OCI-M2 (cell line): Measurements from ENCODE around the gene F13A1.
"Not testable (repeated sequence)": the region's sequence is repeated elsewhere in the genome, so short reads cannot be mapped to it uniquely, and the experiment has no call there.

ENCODE experiments used
- DNase-seq: peaks from one replicate; lab custom pipeline; 2025; ENCODE audit not compliant: unreplicated experiment; lab: John Stamatoyannopoulos, UW

The F13A1 gene

DNA sequence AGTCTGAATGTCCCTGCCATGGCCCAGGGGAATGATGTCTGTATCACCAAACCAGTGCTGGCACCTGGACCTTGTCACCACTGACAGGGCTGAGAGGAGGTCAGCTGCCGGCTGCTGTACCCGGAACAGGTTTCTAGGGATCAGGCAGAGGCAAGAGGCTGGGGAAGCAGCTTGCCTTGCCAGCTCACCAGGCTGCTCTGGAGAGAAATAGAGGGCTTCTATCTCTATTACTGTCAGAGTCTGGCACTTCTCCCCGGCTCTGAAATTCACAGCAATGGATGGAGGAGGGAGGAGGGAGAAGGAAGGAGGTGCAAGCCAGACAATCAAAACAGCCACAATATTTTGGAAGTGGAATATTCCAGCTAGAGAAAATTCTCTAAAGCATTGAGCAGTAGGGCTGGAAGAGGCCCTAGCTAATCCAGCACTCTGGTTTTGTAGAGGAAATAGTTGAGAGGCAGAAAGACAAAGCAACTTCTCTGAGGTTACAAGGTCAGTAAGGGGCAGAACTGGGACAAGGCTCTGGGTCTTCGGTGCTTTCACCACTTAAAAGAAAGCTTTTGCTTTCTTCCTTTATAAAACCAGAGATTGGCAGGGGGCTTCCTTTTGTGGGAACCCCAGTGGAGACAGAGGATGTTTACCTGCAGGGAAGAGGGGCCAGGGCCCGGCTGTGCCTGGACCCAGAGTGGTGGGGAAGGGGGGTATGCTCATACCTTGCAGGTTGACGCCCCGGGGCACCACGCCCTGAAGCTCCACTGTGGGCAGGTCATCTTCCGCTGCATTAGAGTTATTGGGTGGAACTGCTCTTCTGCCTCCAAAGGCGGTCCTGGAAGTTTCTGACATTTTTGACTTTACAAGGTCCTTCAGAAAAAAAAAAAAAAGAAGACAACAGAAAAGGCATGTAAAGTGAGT, 2.4 kb downstream of the F13A1 start:
- DNase-seq, result no peak

DNA sequence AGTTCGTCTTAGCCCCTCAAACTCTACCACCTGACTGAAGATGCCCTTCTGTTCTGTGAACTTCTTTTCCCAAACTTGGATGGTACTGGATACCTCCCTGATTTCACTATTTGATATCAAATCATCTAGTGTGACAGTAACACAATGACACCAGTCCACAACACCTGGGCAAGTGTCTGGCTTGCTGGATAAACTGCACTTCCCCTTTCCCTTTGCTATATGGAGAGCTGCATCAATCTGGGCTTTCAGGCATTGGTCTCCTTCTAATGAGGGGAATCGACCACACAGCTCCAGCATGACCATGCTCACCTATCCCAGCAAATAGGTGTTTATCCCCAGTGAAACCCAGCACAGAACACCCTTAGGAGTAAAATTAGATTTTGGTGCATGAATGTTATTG, 3.1 kb downstream of the F13A1 start:
- no peak for DNase-seq

DNA sequence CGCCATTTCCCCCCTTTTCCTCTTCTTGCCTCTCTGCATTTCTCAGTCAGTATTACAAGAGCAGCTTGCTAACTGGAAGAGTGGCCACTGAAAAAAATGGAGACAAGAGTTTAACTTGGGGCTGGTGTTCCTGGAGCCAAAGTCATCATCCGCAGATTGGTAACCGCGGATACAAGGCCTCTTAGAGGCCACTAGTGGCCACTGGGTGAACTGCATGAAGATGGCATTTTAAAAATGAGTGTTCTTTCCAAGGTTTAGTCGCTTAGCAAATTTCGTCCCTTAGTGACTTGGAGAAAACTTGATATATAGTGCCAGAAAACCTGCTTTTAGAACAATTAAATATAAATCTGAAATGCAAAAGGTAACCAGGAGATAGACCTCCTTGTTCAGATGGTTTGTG, 4.8 kb downstream of the F13A1 start:
- no peak for DNase-seq

DNA sequence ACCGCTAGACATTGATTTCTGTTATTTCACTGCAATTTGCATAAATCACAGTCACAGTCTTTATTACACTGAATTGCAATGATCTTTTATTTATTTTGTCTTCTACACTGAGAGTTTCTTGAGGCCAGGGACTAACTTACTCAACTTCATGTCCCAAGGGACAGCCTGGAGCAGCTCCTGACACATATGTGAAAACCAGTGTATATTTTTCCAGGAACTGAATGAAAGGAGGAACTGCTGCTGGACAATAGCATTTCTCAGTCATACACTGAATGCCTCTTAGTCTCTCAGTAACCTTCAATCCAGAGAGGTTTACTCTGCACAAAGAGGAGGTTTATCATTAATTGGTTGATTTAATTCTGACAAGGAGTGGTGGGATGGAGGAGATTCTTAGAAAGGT, 5.9 kb downstream of the F13A1 start:
- DNase-seq, result no peak

DNA sequence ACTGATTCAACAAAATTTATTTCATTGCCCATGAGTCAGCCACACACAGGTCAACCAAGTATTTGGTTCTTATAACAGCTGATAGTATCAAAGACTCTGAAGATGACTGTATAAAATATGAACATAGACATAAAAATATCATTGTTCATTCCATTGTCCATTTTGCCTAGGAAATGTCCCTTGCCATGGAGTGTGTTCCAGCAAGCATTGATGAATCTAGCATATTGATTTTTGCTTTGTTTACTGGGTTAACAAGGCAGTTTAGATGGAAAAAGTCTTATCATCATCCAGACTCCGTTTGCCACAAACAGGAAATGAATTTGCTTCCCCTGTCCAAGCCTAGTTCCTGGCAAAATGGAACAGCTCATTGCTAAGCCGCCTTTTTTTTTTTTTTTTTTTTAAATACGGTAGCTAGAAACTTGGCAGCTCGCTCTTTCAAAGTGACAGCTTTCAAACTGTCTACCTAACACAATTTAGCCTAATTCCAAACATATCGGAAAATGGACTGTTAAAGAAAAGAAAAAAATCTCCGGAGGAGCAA, 7.5 kb downstream of the F13A1 start:
- no peak for DNase-seq

DNA sequence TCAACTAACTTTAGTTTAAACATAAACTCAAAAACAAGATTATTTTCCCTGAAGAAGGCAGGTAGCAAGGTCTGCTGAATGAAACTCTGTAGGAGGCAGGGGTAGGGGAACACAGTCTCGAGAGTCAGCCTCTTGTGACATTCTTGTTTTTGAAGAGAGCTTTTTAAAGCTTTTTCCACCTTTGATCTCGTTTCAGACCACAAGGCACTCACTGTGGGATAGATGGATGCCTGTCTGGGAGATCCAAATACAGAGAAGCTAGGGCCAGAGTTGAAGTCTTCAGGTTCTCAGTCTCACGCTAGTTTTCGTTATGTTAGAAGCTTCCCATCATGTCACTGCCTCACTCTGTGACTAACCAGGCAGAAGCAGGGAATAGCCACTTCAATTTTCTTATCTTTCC, 14.9 kb downstream of the F13A1 start:
- DNase-seq, result no peak

DNA sequence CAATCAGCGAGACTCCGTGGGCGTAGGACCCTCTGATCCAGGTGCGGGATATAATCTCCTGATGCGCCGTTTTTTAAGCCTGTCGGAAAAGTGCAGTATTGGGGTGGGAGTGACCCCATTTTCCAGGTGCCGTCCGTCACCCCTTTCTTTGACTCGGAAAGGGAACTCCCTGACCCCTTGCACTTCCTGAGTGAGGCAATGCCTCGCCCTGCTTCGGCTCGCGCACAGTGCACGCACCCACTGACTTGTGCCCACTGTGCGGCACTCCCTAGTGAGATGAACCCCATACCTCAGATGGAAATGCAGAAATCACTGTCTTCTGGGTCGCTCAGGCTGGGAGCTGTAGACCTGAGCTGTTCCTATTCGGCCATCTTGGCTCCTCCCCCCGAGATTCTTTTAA, 20.1 kb downstream of the F13A1 start:
- not testable (repeated sequence) for DNase-seq

DNA sequence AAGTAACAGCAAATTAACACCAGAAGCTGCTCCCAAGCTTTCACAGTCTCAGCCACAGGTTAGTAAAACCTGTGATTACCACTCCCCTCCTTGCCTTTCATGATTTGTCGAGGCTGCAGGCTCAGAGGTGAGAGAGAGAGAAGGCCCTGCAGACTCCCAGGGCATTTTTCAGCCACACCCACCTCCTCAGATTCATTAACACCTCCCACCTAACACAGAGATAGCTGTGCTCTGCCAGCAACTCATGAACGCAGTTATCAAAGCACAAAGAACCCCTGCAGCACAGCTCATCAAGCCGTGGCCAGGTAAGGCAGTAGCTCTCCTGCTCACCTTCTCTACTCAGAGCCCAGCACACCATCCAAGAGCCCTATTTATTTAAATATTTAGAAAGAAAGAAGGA, 27.1 kb downstream of the F13A1 start:
- no peak for DNase-seq

DNA sequence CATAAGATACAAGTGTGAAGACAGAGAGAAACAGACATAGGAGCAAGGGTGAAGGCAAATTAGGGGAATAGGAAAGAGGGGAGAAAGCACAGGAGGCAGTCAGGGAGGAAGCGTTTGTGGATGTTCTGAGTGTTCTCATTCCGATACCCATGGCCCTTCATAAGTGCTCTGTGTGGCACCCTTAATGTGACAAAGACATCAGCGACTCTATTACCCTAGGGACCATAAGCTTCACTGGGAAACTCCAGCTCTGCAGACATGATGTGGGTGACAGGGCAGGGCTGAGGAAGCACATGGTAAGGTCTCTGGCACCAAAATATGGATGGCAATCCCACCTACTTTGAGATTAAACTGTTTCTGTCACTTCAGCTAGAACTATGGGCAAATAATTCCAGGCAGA, 33.0 kb downstream of the F13A1 start:
- DNase-seq, result no peak

DNA sequence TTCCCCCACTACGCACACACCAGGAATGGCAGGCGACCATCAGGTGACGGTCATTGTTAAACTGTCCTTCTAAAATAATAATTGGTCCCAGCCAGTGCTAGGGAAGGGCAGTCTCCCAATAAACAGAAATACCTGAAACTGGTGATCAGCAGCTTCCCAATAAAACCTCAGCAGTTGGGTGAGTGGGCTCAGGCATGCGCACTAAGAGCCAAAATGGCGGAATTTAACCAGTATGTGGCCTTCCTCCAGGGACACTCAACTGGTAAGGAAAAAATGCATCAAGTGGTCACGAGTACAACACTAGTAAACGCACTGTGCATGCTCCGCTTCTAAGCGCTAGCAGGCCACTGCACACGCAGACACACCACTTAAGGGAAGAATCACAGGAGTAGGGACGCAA, 34.8 kb downstream of the F13A1 start:
- no peak for DNase-seq

DNA sequence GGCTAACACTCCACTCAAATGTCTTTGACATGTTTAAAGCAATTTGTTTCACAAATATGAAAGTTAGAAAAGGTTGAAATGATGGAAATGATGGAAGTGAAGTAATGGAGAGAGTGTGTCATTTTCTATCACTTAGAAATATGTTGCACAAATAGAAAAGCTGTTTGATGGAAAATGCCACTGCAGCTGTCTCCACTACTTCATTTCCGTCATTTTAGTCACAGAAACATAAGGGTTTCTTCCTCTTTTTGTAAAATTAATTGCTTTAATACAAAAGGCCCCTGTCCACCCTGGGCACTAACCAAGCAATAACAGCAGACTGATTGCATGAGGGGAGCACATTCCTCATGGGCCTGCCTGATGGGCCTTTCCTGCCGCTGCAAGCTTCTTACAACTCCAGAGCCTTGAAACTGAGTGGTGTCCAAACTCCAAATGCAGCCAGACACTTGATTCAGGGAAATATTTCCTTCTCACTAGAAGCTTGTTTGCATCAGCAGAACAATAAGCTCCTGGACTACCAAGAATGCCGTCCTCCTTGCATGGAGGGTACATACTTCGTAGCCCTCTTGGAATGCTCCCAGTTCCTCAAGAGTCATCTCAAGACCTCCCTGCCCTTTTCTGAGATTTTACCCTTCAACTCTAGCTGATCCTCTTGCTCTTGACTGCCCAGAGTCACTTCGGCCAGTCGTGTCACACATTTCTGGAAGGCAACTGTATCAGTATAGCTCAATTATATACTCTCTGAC, 36.1 kb downstream of the F13A1 start:
- no peak for DNase-seq

DNA sequence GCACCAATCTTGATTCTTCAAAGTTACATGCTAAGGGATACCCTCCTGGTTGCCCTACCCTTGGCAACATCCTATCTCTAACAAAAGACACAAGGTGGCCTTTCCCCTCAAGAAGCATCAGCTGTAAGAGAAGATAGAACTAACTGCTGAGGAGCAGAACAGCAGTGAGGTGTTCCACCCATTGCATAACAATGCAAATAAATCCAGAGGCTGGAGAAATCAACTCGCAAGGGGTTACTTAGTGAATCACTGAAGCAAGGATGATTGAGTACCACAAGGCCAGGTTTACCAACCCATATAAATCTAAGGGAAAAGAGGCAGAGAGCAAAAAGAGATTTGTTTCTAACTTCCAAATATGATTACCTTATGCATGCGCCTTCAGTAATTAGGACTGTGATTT, 36.7 kb downstream of the F13A1 start:
- DNase-seq, result no peak

DNA sequence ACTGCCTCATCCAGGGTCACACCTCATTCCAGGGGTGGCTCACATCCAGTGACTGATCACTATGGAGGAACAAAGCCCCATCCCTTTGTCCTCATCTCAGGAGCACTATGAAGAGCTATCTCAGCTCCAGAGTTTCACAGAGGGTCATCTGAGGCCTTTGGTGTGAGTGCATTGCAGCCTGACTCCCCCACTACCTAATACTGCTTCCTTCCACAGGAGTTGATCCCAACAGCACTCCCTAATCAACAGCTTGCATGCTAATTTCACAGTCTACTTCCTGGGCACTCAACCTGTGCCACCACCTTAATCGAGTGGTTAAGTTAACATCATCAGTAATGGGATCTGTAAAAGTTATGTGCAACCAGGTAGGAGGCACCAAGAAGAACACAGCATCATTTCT, 37.7 kb downstream of the F13A1 start:
- DNase-seq, result no peak

DNA sequence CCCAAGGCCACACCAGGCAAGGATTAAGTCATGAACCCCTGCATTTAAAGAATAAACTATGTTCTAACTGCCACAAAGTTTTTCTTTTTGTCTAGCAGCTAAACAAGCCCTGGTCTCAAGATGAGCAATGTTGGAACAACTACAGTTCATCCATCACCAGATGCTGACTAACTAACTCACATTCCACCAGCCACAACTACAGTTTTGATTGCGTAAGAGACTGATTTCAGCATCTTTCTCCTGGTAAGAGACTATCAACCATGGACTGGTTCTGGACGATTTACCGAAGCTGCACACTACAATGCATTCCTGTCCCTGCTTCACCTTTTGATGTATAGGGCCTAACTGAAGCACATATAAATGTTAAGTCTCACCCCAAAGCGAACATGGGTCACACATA, 43.0 kb downstream of the F13A1 start:
- DNase-seq, result no peak

DNA sequence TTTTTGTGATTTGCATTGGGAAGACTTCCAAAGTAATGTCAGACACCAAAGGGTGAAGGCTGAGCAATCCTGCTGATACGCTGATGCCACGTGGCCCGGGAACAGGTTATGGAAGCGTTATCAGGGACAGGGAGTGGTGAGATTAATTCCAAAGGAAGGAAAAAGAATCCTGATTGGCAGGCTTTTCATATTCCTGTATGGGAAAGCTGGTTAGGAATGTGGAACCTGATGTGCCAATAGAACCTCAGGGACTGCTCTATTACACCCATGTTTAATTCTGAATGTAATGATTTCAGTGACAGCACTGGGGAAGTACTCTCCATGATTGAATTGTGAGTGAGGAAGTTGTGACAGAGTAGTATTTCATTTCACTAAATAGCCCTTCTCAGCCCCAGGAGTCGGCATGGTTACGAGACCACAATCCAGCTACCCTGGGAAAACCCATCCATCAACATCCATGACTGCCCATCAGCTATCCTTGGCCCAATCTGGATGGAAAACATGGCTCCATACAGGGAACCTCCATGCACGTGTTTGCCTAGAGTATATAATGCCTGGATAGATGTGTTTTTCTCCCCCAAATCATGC, 49.4 kb downstream of the F13A1 start:
- no peak for DNase-seq

DNA sequence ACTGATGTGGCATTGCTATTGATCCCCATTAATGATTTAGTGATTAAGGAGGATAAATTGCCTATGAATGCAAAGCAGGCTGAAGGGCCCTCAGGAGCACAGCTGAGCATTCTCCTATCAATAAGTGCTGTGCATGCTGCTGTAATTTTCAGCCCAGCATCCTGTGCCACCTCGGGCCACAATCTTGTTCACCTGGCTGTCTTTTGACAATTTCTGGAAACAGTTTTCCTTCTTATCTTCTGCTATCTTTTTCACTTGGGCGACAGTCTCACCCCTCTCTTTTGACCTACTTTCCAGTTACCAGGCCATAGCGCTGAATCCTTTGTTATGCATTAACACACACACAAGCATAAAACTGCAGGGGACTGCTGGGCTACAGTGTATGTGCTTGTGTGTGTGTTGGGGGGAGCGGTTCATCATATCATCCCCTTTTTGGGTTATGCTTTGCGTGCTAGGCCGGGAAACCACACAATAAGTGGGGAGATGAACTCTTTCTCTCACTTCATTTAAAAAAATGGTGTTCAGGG, 60.2 kb downstream of the F13A1 start:
- no peak for DNase-seq

DNA sequence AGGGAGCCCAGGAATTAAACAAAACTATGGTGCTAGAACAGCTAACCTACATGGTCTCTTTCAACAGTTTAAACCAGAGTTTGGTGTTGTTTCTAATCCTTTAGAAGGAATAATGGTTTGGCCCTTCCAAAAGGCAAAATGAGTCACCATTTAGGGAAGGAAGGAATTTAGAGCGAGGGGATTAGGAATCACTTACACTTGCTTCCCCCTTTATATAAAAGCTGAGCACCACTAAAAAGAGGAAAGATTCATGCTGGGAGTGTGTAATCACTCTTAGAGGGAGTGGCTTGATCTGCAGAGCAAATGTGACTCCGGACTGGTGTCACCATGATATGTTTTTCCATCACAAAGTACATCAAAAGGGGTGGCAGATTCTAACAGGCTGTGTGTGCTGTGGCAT, 63.6 kb downstream of the F13A1 start:
- no peak for DNase-seq

DNA sequence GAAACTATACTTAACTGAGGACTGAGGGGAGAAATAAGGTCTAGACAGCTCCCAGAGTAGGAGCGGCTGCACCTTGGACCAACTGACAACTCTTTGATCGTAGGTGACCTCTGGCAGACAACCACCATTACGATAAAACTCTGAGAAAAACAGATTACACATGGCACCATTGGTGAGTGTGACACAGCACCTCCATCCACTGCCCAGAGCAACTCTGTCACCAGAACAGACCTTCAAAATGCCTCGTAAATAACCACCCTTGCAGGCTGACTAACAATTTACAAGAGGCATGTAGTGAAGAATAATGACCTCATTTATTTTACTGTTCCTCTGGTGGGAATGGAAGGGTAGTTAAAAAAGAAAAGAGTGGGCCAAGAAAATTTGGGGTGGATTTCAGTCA, 64.2 kb downstream of the F13A1 start:
- DNase-seq, result no peak

DNA sequence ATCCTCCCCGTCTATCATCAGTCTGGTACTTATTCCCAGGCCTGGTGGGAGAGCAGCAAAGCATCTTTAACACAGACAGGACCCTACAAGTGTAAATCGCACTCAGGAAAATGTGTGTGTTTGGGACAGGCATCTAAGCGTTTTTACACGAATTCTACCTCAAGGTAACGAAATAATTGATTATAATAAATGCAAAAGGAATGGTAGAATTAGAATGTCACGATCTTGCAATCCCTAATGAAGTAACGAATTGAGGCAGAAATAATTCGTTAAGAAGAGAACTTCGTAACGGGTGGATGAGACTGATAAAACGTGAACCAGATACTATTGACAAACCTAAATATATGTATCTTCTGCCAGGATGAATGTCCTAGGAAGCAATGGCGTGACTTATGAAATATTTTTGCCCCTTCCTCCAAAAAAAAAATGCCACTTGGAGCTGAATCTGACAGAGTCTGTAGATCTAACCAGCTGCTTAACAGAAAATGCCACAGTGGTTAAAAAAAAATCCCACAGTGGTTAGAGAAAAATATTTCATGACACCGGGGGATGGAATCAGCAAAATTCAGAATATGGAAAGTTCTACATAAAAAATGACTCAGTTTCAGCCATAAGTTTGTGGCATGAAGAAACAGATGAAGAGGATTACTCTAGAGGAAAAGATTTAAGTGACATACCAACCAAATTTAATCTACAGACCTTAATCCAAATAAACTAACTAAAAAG, 68.7 kb downstream of the F13A1 start:
- no peak for DNase-seq

DNA sequence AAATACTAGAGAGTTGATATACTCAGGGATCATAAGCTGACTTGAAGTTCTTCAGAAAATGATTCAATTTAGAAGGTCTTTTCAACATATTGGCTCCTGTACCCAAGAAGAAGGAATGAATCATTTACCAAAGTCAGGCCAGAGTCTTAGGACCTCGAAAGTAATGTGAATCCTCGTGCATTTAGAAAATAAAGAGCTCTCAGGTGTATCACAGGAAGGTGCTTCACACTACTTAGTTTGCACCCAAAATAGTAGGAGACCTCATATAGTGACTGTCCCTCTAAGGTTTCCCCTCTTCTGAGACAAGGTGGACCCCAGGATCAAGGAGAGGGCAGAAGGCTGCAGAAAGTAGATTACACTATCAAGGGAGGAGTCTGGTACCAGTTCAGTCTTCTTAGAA, 71.8 kb downstream of the F13A1 start:
- no peak for DNase-seq

DNA sequence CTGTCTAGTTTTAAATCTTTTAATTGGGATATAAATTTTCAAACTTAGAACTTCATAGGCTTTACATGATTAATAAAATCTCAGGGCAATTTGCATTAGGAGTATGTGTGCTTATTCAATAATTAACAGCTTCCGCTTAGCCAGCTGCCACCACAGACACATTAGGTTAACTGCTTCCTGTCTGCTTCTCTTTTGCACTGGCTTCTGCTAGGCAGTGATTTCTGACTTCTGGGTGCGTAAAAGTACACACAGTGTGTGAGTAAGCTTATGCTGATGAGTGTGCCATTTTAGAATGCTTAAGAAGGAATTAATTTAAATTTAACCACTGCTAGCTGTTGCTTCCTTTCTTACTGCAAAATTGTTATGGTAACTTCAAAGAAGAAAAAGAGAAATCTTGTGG, 73.9 kb downstream of the F13A1 start:
- no peak for DNase-seq
